DMS153 treated with DMSO at 0.1 percent for 48 hours (cell line): ENCODE data around the gene FUT2.
"Not testable (repeated sequence)": the region's sequence is repeated elsewhere in the genome, so short reads cannot be mapped to it uniquely, and the experiment has no call there.

Experiments used
- DNase-seq: peaks from one replicate; lab custom pipeline; 2025; ENCODE audit not compliant: unreplicated experiment; lab: John Stamatoyannopoulos, UW

The FUT2 gene

DNA sequence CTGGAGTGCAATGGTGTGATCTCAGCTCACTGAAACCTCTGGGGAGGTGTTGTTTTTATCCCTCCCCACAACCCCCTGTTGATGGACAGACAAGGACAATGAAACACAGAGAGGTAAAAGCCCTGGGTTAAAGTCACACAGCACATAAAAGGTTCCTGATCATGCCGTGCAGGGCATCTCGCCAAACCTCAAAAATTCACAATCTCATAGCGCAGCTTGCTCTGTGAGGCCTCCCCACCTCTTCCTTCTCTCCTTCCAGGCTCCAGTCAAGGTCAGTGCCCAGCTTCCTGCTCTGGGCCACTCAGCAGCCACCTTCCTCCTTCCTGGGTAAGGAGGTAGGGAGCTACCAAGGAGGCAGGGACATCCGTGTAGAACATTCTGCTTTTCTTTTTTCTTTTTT, 2.3 kb downstream of the FUT2 start:
- no peak for DNase-seq

DNA sequence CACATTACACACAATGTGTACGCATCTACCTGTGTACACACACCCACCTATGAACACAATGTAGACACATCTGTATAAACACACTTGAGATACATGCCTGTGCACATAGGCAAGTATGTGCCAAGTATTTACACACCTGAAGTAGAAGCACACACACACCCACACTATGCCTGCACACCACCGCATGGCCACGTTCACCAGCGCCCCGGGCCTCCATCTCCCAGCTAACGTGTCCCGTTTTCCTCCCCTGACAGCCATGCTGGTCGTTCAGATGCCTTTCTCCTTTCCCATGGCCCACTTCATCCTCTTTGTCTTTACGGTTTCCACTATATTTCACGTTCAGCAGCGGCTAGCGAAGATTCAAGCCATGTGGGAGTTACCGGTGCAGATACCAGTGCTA, 6.9 kb downstream of the FUT2 start:
- DNase-seq = no peak

DNA sequence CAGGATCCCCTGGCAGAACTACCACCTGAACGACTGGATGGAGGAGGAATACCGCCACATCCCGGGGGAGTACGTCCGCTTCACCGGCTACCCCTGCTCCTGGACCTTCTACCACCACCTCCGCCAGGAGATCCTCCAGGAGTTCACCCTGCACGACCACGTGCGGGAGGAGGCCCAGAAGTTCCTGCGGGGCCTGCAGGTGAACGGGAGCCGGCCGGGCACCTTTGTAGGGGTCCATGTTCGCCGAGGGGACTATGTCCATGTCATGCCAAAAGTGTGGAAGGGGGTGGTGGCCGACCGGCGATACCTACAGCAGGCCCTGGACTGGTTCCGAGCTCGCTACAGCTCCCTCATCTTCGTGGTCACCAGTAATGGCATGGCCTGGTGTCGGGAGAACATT, 7.5 kb downstream of the FUT2 start:
- no peak for DNase-seq

DNA sequence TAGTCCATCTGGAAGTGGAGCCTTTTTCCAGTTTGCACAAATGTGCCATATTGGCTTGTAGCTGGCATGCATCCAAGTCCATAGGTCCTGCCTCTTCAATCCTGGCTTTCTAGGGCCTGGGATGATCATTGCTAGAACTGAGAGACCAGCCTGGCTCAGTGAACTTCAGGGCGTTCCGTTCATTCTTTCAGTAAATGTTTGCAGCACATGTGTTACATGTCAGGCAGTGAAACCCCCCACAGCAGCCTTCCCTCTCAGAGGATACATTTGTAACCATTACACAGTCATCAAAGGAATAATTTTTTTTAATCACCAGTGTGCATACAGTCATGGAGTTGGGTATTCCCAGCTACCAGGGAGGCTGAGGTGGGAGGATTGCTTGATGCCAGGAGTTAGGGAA, 9.7 kb downstream of the FUT2 start:
- no peak for DNase-seq

DNA sequence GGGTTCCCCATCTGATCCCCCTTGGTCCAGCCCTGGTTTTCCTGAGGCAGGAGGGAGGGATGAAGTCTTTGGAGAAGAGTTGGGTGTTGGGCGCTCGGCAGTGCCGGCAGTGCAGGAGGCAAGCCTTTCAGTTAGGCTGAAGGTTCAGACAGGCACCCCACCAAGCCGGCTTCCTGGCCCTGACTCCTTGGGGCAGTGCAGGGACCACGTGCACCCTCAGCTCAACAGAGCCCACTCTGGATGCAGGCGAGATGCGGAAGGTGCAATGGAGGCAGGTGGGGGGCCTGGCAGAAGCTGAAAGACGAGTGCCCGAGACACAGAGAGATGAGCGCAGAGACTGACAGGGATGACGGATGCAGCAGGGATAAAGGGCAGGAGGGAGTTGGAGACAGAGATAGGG, 12.7 kb downstream of the FUT2 start:
- no peak for DNase-seq

DNA sequence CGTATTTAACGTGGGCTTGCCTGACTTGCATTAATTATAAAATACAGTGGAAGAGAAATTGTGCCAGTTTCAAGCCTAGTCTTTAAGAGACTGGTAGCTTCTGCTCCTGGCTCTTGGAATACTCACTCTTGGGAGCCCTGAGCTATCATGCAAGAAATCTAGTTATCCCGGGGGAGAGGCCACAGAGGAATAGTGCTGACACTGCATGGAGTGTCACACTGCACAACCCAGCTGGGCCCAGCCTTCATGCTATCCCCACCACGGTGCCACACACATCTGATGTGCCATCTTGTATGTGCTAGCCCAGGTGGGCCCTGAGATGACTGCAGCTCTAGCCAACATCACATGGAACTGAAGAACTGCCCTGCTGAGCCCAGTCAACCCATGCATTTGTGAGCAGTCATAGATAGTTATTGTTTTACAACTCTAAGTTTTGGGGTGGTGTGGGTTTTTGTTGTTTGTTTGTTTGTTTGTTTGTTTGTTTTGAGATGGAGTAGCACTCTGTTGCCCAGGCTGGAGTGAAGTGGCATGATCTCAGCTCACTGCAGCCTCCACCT, 15.4 kb downstream of the FUT2 start:
- DNase-seq = no peak

DNA sequence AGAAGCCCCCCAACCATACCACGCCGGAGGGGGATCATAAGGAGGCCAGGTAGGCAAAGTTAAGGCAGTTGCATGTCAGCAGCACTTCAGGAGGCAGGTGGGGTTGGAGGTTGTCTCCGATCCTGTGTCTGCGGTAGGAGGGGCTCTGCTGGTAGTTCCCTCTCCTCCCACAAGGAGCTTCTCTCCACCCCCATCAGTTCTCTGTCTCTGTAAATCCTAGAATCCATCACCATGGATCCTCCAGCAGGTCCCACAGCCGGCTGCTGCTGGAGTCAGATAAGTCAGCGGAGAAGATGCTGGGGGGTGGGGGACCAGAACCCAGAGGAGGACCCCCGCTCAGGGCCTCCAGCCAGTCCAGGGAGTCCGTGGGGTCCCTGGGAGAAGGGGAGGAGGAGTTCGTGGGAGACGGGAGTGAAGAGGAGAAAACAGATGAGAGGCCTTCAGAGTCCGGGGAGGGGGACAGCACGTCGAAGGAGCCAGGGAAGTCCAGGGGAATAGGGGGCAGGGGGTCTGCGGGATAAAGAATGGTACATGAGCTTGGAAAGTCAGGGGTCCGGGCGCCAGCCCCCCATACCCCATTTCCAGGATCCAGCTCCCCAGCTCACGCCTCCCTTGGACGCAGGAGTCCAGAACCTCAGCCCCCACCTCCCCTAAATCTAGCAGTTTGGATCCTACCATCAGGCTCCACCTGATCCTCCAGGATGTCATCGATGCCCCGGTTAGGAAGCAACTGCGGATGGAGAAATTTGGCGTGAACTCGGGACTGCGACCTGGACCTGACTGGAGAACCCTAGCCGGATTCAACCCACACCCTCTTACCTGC, 17.5 kb downstream of the FUT2 start:
- no peak for DNase-seq

DNA sequence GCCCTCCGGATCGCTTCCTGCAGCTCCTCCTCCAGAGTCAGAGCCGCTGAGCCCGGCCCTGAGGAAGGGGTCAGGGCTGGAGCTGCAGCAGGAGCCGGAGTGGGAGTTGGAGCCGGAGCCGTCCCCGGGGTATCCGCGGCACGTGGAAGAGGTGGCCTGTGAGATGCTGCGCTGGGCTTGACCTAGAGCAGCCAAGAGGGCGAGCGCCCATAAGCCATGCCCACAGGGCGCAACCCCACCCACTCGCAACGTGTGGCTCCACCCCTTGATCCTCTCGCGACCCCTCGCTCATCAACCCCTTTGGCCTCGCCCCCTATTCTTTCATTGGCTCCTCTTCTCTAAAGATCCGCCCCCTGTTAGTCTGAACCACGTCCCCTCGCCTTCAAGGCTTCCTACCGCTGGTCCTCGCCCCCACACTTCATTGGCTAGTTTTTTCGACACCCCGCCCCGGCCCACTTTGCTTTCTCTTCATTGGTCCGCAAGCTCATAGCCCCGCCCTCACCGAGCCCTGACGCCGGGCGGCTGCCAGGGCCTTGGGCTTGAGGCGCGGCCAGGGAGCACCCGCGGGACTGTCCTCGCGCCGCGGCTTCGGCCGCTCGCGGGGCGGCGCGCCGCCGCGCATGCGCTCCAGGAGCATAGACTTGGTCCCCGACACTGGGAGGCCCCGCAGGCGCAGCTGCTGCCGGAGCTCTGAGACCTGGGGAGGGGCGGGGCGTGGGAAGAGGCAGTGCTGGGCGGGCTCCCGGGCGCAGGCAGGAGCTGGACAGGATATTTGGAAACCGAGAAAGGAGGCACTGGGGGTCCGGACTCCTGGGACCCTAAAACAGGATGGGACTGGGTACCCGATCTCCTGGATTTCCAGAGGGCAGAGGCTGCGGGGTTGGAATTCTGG, 18.3 kb downstream of the FUT2 start:
- peak; percentile 98 for DNase-seq

DNA sequence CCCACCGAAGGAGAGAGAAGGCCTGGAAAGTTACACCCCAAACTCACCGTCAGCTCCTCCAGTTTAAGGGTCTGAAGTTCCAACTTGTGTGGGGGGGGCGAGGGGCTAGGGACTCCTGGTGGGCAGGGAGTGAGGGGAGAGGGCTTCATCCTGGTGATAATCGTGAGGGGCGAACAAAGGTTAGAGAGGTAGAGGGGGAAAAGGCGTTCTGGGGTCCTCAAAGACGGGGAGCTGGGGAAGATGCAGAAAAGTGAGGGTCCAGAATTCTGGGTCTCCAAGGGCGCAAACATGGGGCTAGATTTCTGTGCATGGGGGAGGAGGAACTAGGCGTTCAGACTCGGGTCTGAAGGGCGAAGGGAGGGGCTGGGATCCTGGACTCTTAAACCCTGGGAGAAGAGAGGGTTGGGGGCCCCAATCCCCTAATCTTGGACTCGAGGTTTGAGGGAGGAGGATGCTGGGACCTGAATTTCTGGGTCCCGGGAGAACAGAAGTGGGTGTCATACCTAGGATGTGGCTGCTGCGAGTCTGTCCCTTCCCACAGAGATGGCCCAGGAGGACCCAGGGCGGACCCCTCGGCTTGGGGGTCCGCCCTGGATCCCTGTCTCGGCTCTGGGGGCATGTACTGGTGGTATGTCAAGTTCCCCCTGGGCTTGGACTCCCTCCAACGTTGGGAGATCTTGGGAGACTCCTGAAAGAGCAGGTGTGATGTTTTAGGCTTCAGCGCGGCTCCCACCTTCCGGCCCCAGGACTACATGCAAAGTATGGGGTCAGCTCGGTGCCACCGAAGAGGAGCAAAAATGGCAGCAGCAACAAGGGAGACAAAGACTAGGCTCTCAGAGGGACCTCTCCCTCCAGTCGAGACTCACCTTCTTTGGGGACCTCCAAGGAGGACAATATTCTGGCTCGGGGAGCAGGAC, 19.2 kb downstream of the FUT2 start:
- DNase-seq = no peak

DNA sequence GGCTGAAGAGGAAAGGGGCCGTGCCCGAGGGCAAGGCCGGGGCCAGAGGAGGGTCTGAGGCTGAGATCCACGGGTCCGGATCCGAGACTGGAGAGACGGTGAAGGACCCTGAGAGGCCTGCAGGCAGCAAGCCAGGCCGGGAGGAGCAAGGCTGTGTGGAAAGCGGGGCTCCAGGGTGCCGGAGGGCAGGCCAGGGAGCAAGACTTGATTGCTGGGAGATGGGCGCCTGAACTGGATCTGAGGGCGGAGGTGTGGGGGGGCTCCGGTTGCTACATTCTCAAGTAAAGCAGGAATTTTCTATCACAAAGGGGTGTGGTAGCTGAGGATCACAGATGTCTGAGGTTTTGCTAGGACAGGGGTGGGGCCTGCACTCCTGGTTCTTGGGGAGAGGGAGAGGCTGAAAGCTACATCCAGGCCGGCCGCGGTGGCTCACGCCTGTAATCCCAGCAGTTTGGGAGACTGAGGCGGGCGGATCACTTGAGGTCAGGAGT, 20.0 kb downstream of the FUT2 start:
- DNase-seq = no peak

DNA sequence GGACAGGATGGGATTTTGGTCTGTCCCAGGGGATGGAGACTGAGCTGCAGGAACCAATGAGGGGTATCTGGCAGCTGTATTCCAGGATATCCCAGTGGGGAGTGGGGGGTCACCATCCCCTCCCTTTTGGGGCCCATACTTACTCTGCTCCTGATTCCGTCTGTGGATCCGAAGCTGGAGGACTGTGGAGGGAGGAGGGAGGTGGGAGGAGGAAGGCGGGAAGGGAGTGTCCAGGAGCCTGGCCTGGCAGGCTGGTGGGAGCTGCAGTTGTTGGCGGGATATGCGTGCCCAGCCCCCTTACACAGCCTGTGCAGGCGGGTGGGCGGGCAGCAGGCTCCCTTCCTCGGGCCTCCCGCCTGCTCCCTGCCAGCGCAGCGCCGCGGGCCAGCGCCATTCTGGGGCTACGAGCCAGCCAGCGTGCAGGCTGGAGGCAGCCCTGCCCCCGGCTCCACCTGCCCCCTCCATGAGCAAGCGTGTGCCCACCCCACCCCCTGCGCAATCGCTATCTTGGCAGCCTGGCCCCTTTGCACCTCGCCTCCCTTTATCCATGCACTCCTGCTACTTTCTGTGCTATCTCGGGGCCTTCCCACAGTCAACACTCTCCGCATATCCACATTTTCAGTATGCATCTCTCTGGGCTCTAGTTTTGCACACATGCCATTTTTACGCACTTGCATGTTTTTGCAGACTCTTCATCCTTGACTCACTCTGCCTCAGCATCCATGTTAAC, 21.0 kb downstream of the FUT2 start:
- no peak for DNase-seq

DNA sequence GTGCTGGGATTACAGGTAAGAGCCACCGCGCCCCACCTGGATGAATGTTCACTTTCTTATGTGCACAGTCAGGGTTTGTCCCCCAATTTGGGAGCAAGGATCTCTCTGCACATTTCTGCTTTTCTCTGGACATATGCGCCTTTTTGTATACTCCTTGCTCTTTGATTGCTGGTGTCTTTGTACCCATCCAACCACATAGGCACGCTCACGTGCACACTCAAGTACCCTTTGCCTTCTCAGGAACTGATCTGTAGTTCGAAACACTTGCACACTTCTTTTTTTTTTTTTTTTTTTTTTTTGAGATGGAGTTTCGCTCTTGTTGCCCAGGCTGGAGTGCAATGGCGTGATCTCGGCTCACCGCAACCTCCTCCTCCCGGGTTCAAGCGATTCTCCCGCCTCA, 22.3 kb downstream of the FUT2 start:
- DNase-seq = not testable (repeated sequence)

DNA sequence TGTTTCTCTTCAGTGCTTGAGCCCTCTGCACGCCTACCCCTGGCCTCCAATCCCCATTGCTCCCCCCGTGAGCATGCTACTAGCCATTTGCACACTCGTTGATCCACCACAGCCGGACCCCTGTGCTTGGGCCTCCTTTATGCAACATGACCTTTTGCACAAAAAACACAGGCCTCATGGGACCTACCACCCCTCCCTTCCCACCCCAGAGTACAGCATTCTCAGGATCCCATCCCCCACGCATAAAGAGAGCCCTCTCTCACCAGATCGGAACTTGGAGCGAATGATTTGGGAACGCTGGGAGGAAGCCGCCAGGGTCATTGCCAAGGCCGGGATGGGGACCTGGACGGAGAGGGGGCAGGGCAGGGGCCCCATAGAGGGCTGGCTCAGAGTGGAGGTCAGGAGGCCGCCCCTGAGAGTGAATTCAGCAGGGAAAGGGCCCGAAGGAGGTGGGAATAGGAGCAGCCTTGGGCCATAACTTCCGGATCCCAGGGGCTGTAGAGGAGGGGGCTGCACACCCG, 23.0 kb downstream of the FUT2 start:
- DNase-seq = no peak

DNA sequence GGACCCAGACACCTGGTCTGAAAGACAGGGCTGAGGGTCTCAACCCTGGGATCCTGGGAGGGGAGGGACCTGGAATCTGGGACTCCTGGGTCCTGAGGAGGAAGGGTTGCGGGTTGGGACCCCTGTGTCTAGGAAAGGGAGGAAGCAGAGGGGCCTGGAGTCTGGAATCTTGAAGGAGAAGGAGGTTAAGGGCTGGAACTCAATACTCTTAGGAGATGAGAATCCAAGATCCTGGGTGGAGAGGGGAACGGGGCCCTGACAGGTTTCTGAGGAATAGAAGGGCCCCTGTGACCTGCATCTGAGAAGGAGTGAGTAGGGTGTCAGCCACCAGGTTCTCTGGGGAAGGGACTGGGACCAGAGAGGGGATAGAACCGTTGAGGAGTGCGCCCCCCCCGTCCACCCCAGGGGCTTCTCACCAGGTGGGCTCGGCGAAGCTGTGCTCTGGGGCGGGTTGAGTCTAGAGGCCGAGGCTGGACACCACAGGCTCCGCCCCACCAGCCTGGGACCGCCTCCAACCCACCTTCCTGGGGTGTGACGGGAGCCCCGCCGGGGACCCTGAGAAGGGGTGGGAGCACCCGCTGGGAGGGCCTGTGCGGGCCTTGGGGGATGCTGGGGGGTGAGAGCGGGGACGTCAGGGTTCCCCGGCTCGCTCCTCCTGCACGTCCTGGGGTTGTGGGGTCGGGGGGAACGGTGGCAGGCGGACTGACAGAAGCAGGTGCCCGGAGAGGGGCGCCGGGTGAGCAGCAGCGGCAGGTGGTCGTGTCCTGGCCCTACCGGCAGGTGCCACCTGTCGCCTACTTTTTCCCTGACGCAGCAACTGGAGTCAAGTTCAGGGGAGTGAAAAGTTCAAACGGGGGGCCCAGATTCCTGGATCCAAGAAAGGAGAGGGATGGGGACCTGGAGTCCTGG, 23.7 kb downstream of the FUT2 start, which contains the start of gene MAMSTR:
TSS of gene MAMSTR (minus strand) at position 463 of the 909 bp plus-strand sequence. CDS start 694 bp downstream, outside the sequence.
- DNase-seq = no peak

DNA sequence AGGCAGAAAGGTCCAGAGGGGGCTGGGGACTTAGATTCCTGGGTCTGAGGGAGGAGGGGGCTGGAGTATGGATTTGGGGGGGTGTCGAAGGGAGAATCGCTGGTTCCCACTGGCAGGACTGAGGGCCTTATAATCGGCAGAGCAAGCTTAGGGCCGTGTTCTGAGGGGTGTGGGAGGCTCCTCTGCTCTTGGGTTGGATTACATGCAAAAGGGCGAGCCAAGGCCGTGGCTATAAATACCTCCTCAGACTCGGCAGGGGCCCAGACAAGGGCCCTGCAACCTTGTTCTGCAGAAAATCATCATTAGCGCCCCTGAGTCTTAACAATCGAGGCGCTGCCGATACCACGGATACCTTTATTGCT, 24.5 kb downstream of the FUT2 start:
- no peak for DNase-seq

DNA sequence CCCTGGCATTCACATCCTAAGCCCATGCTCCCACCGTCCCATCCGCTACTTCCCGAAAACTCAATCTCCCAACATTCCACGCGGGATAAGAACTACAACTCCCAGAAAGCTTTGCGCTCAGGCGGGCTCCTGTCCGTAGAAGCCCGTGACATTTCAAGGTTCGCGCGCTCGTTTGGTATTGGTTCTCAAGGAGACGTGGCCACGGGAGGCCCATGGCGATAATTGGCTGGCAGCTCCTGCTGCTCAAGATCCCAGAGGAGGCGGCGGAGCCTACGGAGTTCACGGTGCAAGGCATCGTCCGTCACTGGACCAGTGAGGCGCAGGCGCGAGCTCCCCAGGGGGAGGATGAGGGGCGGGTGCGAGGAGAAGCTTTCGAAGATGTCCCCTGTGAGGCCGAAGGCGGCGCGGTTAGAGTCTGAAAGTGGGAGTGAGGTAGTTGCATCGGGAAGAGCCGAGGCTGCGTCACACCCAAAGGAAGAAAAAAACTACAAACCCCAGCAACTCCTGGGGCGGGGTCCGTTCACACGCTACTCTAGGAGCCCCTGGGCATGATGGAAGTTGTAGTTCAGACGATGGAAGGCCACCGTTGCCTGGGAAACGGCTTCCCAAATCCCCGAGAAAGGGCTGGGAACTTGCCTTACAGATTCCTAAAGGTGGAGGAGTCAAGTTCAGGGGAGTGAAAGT, 25.0 kb downstream of the FUT2 start:
- DNase-seq = peak; percentile 98

DNA sequence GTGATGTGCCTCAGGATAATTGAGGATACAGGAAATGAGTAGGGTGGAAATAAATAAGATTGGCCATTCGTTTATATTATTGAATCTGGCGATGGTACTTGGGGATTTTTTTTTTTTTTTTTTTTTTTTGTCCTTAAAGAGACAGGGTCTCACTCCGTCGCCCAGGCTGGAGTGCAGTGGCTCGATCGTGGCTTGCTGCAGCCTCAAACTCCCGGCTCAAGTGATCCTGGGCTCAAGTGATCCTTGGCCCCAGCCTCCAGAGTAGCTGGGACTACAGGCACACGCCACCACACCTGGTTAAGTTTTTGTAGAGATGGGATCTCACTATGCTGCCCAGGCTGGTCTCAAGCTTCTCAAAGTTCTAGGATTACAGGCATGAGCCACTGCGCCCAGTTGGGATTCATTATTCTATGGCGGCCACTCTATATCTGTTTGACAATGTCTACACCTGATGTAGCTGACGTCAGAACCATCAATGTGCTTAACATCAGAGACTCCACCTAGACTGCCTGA, 26.5 kb downstream of the FUT2 start:
- DNase-seq = no peak
